NCI-H1436 (cell line): Measurements from ENCODE around the gene SSR4.

Experiments
- DNase-seq: peaks from one replicate; lab custom pipeline; 2025; lab: John Stamatoyannopoulos, UW

SSR4 gene

GRCh38 chrX:153780678-153781427, 13.6 kb upstream of the SSR4 start, which contains the start of gene SRPK3:
SRPK3 (plus strand) TSS chrX:153781041; CDS start chrX:153781087, 46 bp downstream.
- no peak for DNase-seq

- DNase-seq = peak; percentile 54
Measured at GRCh38 chrX:153781428-153782047, 12.9 kb upstream of the SSR4 start.

GRCh38 chrX:153782313-153782712, 12.2 kb upstream of the SSR4 start:
- peak; percentile 96 for DNase-seq

GRCh38 chrX:153782871-153783270, 11.6 kb upstream of the SSR4 start:
- DNase-seq = no peak

GRCh38 chrX:153783378-153784013, 11.0 kb upstream of the SSR4 start:
- no peak for DNase-seq

GRCh38 chrX:153784325-153784967, 10.0 kb upstream of the SSR4 start:
- no peak for DNase-seq

- DNase-seq = no peak
Measured at GRCh38 chrX:153786669-153787068, 7.8 kb upstream of the SSR4 start.

- DNase-seq = no peak
Measured at GRCh38 chrX:153789654-153790053, 4.8 kb upstream of the SSR4 start.

- DNase-seq = no peak
Measured at GRCh38 chrX:153791104-153791852, 3.2 kb upstream of the SSR4 start.

- DNase-seq = no peak
Measured at GRCh38 chrX:153792368-153792767, 2.1 kb upstream of the SSR4 start.

- DNase-seq = no peak
Measured at GRCh38 chrX:153793291-153793690, 1.2 kb upstream of the SSR4 start.

- no peak for DNase-seq
Measured at GRCh38 chrX:153794897-153795816, 689 bp downstream of the SSR4 start.

- no peak for DNase-seq
Measured at GRCh38 chrX:153797415-153798015, 3.0 kb downstream of the SSR4 start.

- no peak for DNase-seq
Measured at GRCh38 chrX:153799326-153799725, 4.9 kb downstream of the SSR4 start.

GRCh38 chrX:153800177-153800722, 5.8 kb downstream of the SSR4 start:
- DNase-seq = no peak

GRCh38 chrX:153800746-153801145, 6.3 kb downstream of the SSR4 start:
- no peak for DNase-seq

- no peak for DNase-seq
Measured at GRCh38 chrX:153801669-153802068, 7.2 kb downstream of the SSR4 start.

GRCh38 chrX:153802513-153803045, 8.1 kb downstream of the SSR4 start:
- DNase-seq = no peak

- no peak for DNase-seq
Measured at GRCh38 chrX:153803211-153804099, 9.0 kb downstream of the SSR4 start.
